HG03442 (cell line): ENCODE measurements around the gene B3GLCT.
"Not testable (repeated sequence)": the region's sequence is repeated elsewhere in the genome, so short reads cannot be mapped to it uniquely, and the experiment has no call there.

Source experiments
- ATAC-seq: cut with Tn5 transposase; IDR thresholded peaks from one replicate; pipeline ENCODE4 v1.9.1; 2021; ENCODE audit warnings: mild to moderate bottlenecking, moderate library complexity; ENCODE audit not compliant: unreplicated experiment

The B3GLCT gene

DNA sequence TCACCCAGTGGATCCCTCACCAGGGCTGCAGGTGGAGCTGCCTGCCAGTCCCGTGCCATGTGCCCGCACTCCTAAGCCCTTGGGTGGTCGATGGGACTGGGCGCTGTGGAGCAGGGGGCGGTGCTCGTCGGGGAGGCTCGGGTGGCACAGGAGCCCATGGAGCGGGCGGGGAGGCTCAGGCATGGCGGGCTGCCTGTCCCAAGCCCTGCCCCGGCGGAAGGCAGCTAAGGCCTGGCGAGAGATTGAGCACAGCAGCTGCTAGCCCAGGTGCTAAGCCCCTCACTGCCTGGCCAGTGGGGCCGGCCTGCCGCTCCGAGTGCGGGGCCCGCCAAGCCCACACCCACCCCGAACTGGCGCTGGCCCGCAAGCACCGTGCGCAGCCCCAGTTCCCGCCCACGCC lies 16.8 kb upstream of the B3GLCT start:
- ATAC-seq = no peak

DNA sequence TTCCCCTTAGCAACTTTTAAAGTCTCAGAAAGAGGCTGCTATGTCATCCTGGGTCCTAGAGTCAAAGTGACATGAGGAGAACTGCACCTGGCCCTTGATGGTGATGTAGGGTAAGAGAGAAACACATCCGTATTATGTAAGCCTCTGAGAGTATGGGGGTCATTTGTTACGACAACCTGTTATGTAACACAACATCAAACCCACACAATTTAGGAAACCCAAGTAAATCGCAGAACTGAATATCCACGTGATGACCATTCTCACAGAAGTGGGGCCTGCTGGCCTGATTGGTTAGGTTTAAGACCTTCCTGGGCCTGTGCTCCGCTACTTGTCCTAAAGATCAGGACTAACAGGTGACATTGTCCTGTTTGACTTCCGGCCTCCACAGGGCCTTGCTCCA lies 15.3 kb upstream of the B3GLCT start:
- ATAC-seq = no peak

DNA sequence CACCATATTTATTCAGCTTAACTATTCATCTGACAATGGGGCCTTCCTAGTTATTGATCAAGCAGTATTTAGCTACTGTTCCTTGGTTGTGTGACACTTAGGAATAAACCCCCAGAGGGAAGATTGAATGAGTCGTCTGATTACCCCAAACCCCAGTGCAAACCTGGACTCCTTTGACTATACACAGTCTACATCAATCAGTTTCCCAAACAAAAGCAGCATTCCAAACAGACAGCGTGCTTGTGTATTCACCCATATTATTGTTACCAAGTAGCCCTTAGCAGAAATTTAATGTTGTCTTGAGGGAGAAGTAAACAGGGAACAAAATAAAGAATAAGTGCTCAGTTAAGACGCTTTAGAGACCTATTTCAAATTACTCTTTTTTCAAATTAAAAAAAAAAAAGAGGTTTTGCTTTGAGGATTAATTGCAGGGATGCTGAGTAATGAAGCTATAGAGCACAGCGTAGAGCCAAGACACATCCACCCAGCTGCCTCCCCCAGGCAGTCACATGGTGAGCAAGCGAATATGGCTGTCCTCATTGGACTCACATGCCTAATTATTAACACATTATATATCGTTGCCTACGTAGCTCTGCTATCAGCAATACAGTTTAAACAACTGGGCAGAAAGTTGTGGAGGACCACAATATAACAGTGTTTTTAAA lies 14.7 kb upstream of the B3GLCT start:
- no peak for ATAC-seq

DNA sequence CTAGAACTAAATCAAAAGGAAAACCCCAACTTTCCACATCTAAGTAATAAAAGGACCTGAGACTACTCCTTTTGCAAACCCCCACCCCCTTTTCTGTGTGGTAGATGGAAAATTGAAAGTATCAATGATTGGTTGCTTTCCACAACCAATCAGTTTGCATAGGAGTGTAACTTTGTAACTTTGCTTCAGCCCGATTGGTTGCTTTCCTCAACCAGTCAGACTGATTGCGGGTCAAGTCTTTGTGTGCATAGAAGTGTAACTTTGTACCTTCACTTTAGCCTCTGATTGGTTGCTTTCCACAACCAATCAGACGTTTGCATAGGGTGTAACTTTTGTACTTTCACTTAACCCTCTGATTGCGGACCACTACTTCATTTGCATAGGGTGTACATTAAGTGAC lies 8.0 kb upstream of the B3GLCT start:
- ATAC-seq = no peak

GRCh38 chr13:31192306-31192705 lies 7.5 kb upstream of the B3GLCT start:
- ATAC-seq = no peak

- no peak for ATAC-seq
Measured at GRCh38 chr13:31195616-31196015, 4.2 kb upstream of the B3GLCT start.

DNA sequence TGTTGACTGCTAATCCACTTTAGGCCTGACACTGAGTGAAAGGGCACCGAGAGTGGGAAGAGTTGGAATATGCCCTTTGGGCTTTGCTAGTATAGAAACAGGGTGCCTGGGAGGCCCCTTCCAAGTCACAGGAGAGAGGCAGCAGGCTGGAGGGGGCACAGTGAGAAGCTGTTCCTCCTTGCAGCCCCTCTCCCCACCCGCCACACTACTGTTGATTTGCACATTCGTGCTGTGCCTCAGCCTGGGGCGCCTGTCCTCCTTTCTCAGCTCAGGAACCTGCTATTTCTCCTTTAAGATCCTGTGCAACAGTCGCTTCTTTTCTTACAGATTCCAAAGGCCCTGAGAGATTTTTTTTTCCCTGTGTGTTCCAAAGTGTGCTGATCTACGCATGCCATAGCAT lies 2.8 kb upstream of the B3GLCT start:
- ATAC-seq = no peak

DNA sequence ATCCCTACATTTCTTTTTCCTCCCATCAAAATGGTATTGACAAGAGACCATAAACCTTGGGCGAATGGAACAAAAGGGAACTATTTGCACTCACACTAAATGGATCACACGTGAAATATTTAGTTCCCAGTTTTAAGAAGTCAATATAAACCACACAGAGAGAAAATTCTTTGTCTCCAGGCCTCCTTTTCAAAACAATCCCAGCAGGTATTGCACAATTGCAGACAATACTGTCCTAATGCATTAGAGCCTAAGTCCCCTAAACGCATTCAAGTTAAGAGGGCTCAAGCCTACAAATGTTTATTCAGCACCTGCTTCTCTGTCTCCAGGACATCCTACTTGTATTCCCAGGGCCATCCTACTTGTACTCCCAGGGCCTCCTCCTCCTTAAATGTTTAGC lies 1.3 kb upstream of the B3GLCT start:
- no peak for ATAC-seq

DNA sequence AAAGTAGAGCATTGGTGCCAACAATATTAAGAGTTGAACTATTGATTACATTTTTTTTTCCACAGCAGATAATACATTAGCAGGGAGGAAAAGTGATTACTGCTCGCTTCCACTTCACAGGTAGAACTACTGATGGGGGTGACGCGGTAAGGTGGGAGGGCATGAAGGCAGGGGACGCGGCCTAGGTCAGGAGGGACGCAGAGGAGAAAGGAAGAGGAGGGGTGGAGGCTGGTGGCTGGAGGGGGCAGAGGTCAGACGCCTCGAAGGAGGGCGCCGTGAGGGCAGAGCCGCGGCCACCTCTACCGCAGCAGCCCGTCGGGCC lies 287 bp upstream of the B3GLCT start:
- ATAC-seq = no peak

DNA sequence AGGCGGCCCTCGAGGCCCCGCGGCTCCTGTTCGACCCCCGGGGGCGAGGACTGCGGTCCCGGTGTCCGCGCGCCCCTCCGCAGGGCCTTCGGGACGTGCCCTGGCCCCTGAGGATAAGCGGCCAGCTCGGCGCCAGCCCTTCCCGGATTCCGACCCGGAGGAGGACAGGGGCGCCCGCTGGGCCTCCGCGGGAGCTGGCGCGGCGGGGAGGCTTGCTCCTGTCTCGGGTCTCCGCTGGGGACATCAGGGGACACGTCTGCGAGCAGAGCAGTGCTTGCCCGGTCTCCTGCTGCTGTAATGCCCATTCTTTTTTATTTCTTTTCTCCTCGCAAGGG lies 829 bp downstream of the B3GLCT start:
- peak; percentile 14 for ATAC-seq

GRCh38 chr13:31201341-31202031 lies 1.7 kb downstream of the B3GLCT start:
- ATAC-seq = no peak

- no peak for ATAC-seq
Measured at GRCh38 chr13:31204592-31204991, 4.8 kb downstream of the B3GLCT start.

- no peak for ATAC-seq
Measured at GRCh38 chr13:31207661-31208552, 8.1 kb downstream of the B3GLCT start.

DNA sequence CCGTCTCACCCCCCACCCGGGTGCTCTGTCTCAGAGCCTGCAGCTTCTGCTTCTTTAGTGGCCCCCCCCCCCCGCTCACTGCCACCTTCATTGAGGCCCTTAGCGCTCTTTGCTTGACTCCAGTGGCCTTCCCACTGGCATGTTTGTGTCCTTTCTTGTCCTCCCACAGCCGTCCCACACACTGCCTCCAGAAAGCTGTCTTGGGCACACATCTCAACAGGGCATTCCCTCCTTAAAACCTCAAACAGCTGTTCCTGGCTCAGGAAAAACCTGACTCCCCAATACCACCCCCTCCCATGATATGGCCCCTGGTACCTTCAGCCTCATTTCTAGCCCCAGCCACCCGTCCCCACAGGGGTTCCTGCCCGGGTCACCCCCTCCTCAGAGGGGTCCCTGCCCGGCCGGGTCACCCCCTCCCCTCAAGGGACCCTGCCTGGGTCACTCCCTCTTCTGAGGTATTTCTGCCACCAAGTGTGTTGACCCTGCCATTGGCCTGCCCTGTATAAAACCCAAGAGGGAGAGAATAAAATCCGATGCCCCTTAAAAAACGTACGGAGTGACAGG lies 8.9 kb downstream of the B3GLCT start:
- no peak for ATAC-seq

GRCh38 chr13:31209172-31209840 lies 9.5 kb downstream of the B3GLCT start:
- no peak for ATAC-seq

GRCh38 chr13:31209841-31210210 lies 10.1 kb downstream of the B3GLCT start:
- ATAC-seq = no peak

- ATAC-seq = no peak
Measured at GRCh38 chr13:31213651-31214289, 14.0 kb downstream of the B3GLCT start.

DNA sequence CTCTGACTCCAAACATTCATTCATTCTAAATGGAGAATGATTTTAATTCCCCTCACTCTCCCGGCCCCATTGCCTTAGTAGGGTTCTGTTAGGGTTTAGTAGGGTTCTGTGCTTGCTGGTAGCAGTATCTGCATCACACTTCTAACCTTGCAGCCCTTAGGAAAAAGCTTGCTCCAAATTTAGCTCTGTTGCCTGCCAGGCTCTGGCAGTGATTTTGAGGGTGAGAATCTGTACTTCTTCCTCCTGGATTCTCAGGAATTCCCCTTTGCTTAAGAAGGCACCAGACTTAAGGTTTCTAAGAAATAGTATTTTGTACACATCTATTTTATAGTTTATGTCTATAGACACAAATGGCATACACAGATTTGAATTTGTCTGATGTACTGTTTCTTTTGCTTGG lies 14.7 kb downstream of the B3GLCT start:
- ATAC-seq = no peak

- ATAC-seq = not testable (repeated sequence)
Measured at GRCh38 chr13:31216916-31217315, 17.1 kb downstream of the B3GLCT start.

GRCh38 chr13:31219909-31220598 lies 20.3 kb downstream of the B3GLCT start:
- ATAC-seq = no peak
